Panc1 (cell line): ENCODE results near the gene AUNIP.
A peak's percentile ranks its signal among the peaks of the same experiment; 100 is the strongest.

Source experiments
- CTCF ChIP-seq: fragments of 450-650 bp; IDR thresholded peaks from 2 replicates; pipeline ENCODE4 v1.5.1; 2017; ENCODE audit warnings: mild to moderate bottlenecking
- POLR2AphosphoS5 ChIP-seq: IDR thresholded peaks from 2 replicates; pipeline ENCODE4 v1.6.1; 2012; ENCODE audit warnings: mild to moderate bottlenecking, low read depth, low read length, moderate library complexity
- REST ChIP-seq, 2 experiments: IDR thresholded peaks; 2 replicates each; pipeline ENCODE4 v1.6.1; 2011 to 2012; ENCODE audit warnings: low read depth in 2 of 2, control low read depth in 1 of 2, low read length in 1 of 2, mild to moderate bottlenecking in 1 of 2, moderate library complexity in 1 of 2; ENCODE audit not compliant: insufficient read depth in 1 of 2
- SIN3A ChIP-seq: IDR thresholded peaks from 2 replicates; pipeline ENCODE4 v1.6.1; 2012; ENCODE audit warnings: low read depth, mild to moderate bottlenecking, low read length, moderate library complexity, borderline replicate concordance; ENCODE audit not compliant: insufficient read depth

- TF ChIP-seq CTCF, result no peak
- TF ChIP-seq REST (IDR thresholded peaks at IDR 0.05; ENCODE audit: insufficient read depth in 1 of 2, low read depth in 2 of 2, low read length in 1 of 2), result no peak
- TF ChIP-seq POLR2AphosphoS5, result peak; percentile 13; the same call in 1 of the 2 replicates
- no peak for TF ChIP-seq SIN3A
These were observed 16.8 kb upstream of the AUNIP start for GRCh38 chr1:25875856-25876692.
